Tibial artery (tissue), 4 donors: ENCODE data around the gene PLEKHN1.

ENCODE experiments used
- DNase-seq, 2 donors: peaks; one replicate each; pipeline ENCODE4 v3.0.0-alpha.2; 2019
- H3K27ac ChIP-seq, 2 donors: fragments of 200-600 bp; sonication (generic) in 1 of 2; 1 replicate in 1 of 2; 2 replicates in 1 of 2; pipeline ENCODE4 v1.5.1; 2018 to 2019; ENCODE audit warnings: mild to moderate bottlenecking in 1 of 2
- H3K27me3 ChIP-seq, 2 donors: fragments of 200-600 bp; sonication (generic) in 1 of 2; one replicate each; pipeline versions ENCODE4 v1.5.1 to v1.6.0; 2016 to 2019
- H3K36me3 ChIP-seq, 3 donors: fragments of 200-600 bp; sonication (generic) in 2 of 3; one replicate each; pipeline ENCODE4 v1.5.1; 2016 to 2019; ENCODE audit warnings: mild to moderate bottlenecking in 2 of 3
- H3K4me1 ChIP-seq, 4 donors: fragments of 200-600 bp; sonication (generic) in 2 of 4; 1 replicate in 3 of 4; 2 replicates in 1 of 4; pipeline ENCODE4 v1.5.1; 2016 to 2019
- H3K4me3 ChIP-seq, 2 donors: fragments of 200-600 bp; sonication (generic) in 1 of 2; 1 replicate in 1 of 2; 2 replicates in 1 of 2; pipeline ENCODE4 v1.5.1; 2018 to 2019; ENCODE audit warnings: mild to moderate bottlenecking in 2 of 2
- H3K9me3 ChIP-seq, 3 donors: fragments of 200-600 bp; sonication (generic) in 1 of 3; one replicate each; pipeline ENCODE4 v1.5.1; 2016 to 2019
- intact Hi-C: fragments of 100-400 bp; cut with DNase I; formaldehyde crosslinking; loops from one replicate; pipeline ENCODE4 v1.15.0; 2023; ENCODE audit warnings: low total_unique reads
- TF ChIP-seq, protein P1 (sequence below), 2 experiments: fragments of 200-600 bp in 1 of 2; fragments of 450-650 bp in 1 of 2; IDR thresholded peaks; one replicate each; pipeline ENCODE4 v1.5.1; 2017 to 2019; ENCODE audit warnings: antibody characterized with exemption in 2 of 2, mild to moderate bottlenecking in 1 of 2, moderate library complexity in 1 of 2

Gene PLEKHN1

DNA sequence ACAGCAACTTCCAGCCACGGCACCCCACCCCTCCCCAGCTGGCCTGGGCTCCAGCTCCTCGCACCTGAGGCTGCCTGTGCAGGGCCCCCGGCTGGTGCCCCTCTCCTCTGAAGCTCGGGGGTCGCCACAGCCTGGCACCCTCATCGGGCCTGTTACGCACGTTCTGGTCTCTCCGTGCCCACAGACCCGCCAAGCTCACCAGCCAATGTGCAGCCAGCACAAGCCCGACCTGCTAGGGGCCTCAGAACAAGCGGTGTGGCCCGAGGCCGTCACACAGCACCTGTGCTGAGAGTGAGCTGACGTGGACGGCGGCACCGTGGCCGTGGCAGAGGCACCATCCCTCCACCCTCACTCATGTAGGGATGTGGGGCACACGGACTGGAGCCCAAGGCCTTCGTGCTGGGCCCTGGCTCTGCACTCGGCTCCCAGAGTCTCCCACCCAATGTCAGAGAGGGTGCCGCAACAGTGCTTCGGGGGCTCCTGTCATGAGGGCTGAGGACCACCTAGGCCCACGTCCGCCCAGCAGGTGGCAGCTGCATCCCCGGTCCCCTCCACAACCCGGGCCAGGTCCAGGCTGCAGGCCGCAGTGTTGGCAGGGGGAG is 46.9 kb upstream of the PLEKHN1 start:
- intact Hi-C loops, result no loop called here
- H3K4me1 ChIP-seq, result peaks cover 3 to 56% (median 43%) of the 10 kb centered on the region in 4 donors

DNA sequence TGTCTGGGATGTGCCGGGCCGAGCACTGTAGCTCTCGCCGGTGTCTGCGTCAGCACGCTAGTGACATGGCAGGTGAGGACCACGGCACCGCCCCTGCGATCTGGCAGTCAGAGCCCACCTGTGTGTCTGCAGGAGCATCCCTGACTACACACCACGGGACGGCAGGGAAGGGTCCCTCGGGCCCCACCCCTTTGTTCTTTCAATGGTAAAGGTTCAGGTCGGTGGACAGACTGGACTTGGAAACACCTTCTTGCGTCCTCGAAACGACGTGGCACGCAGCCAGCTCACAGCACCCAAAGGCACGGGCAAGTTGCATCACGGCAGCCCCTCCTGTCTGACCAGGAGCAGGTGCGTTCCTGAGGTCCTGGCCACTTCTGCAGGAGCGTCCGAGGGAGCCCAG is 46.3 kb upstream of the PLEKHN1 start:
- TF ChIP-seq, protein P1, sequence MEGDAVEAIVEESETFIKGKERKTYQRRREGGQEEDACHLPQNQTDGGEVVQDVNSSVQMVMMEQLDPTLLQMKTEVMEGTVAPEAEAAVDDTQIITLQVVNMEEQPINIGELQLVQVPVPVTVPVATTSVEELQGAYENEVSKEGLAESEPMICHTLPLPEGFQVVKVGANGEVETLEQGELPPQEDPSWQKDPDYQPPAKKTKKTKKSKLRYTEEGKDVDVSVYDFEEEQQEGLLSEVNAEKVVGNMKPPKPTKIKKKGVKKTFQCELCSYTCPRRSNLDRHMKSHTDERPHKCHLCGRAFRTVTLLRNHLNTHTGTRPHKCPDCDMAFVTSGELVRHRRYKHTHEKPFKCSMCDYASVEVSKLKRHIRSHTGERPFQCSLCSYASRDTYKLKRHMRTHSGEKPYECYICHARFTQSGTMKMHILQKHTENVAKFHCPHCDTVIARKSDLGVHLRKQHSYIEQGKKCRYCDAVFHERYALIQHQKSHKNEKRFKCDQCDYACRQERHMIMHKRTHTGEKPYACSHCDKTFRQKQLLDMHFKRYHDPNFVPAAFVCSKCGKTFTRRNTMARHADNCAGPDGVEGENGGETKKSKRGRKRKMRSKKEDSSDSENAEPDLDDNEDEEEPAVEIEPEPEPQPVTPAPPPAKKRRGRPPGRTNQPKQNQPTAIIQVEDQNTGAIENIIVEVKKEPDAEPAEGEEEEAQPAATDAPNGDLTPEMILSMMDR (IDR thresholded peaks at IDR 0.05), result no peak
- intact Hi-C loops, result no loop called here
- no peak overlapping the region for H3K27ac ChIP-seq
- peaks cover 0 to 65% of the 10 kb centered on the region in 2 donors for H3K27me3 ChIP-seq
- H3K9me3 ChIP-seq, result no peaks in the 10 kb centered on the region
- peaks cover 3 to 63% (median 49%) of the 10 kb centered on the region in 4 donors for H3K4me1 ChIP-seq
- no peaks in the 10 kb centered on the region for H3K36me3 ChIP-seq
- H3K4me3 ChIP-seq, result no peak overlapping the region
- no peak for DNase-seq

More for the DNA sequence above, 46.9 kb upstream of the PLEKHN1 start:
- H3K9me3 ChIP-seq, result no peaks in the 10 kb centered on the region
- no peak for DNase-seq
- TF ChIP-seq, protein P1 (IDR thresholded peaks at IDR 0.05), result no peak
- no peak overlapping the region for H3K27ac ChIP-seq
- H3K36me3 ChIP-seq, result no peaks in the 10 kb centered on the region
- no peak overlapping the region for H3K4me3 ChIP-seq
- peaks cover 0 to 62% of the 10 kb centered on the region in 2 donors for H3K27me3 ChIP-seq

DNA sequence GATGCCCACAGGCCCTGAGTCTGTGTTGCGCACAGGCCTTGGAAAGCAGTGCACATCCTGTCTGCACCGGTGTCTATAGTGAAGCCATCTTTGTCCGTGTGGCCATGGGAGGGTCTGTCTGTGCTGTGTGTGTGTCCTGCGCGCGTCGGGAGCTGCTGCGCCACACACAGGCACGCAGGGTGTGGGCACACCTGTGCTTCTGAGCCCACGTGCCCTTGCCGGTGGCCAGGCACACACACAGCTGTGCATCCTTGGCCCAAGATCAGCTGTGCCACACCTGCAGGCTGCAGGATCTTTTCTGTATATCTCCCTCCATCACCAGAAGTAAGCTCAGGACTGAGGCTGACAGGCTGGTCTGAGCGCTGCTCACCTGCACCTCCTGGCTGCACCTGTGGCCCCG is 45.8 kb upstream of the PLEKHN1 start:
- H3K27me3 ChIP-seq, result peaks cover 0 to 66% of the 10 kb centered on the region in 2 donors
- no peak overlapping the region for H3K27ac ChIP-seq
- no peaks in the 10 kb centered on the region for H3K9me3 ChIP-seq
- TF ChIP-seq, protein P1 (IDR thresholded peaks at IDR 0.05), result no peak
- H3K36me3 ChIP-seq, result no peaks in the 10 kb centered on the region
- intact Hi-C loops, result no loop called here
- no peak for DNase-seq
- H3K4me1 ChIP-seq, result peaks cover 3 to 67% (median 53%) of the 10 kb centered on the region in 4 donors
- H3K4me3 ChIP-seq, result peak overlapping the region in 1 of 2 donors; percentile 15

DNA sequence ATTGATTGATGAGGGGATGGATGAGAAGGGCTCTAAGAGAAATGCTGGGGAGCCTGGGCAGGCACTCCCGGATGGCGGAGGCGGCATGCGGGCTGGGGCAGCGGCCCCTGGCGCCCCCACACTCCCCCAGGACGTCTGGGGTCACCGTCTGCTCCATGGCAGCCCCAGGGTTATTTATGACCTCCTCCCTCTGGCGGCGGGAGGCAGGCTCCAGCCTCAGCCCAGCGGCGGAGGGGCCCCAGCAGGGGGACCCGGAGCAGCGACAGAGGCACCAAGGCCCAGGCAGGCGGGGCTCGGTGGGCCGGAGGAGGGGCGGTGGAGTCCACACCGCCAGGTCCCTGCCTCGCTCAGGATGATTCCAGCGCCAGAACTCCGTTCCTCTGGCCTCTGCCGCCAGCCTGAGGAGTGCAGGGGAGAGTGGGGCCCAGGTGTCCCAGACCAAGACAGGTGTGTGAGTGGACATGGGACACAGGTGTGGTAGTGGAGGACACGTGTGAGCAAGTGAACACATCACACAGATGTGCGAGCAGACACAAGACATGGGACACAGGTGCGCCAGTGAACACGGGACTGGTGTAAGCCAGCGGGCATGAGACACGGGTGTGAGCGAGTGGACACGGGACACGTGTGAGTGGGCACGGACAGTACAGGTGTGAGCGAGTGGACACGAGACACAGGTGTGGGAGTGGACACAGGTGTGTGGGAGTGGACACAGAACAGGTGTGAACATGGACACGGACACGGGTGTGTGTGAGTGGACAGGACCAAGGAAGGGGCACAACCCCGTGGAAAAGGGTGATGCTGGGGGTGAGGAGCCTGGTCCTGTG is 45.1 kb upstream of the PLEKHN1 start:
- TF ChIP-seq, protein P1 (IDR thresholded peaks at IDR 0.05), result peak; percentile 61 to 70
- H3K4me3 ChIP-seq, result peak overlapping the region in 1 of 2 donors; percentile 15
- no peaks in the 10 kb centered on the region for H3K9me3 ChIP-seq
- H3K4me1 ChIP-seq, result peaks cover 3 to 69% (median 56%) of the 10 kb centered on the region in 4 donors
- H3K36me3 ChIP-seq, result no peaks in the 10 kb centered on the region
- intact Hi-C loops, result no loop called here
- peaks cover 0 to 66% of the 10 kb centered on the region in 2 donors for H3K27me3 ChIP-seq
- DNase-seq, result peak in 1 of 2 donors; percentile 84
- H3K27ac ChIP-seq, result no peak overlapping the region

DNA sequence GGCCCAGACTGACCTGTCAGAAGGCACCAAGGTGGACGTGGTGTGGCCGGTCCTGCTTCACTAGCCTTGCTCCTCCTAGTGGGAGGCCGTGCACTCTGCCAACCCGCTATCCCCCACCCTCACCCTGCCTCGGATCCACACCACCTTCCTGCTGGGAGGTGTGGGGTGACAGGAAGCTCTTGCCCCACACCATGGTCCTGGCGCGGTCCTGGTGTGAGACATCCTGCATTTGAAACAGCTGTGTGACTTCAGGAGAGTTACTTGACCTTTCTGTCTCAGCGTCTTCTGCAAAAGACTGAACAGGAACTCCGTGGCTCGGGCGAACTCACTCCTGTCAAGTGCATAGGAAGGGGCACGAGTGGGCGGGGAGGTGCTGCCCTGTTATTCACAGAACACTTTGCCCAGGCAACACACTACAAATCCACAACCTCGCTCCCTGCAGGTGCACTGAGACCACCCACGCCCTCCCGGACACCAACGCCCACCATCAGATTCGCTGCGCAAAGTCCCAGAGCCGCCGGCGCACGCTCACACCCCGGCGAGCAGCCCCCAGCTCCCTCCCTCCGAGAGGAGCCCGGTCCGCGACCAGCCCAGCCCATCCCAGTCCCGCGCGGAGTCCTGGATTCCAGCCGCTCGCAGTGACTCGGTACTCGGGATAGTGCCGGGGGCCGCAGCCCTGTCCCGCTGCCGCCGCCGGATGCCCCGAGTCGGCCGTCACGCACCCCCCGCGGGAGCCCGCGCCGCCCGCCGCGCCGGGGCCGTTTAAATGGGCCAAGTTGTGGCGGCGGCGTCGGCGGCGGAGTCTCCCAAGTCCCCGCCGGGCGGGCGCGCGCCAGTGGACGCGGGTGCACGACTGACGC is 42.9 kb upstream of the PLEKHN1 start, which contains the start of gene SAMD11:
SAMD11 (plus strand) TSS at position 793 of the 860 bp plus-strand sequence. CDS start 509 bp downstream, outside the sequence.
- H3K36me3 ChIP-seq, result no peaks in the 10 kb centered on the region
- H3K27me3 ChIP-seq, result peaks cover 0 to 63% of the 10 kb centered on the region in 2 donors
- intact Hi-C loops, result loop anchor here (2.0 kb wide), 1 partner anchor 19 kb away; no protein-coding TSS in a partner anchor
- no peaks in the 10 kb centered on the region for H3K9me3 ChIP-seq
- peak within 1 kb of the TSS; percentile 50 to 64 for H3K27ac ChIP-seq
- DNase-seq, result peak; percentile 82 to 90
- TF ChIP-seq, protein P1 (IDR thresholded peaks at IDR 0.05), result no peak
- peak within 1 kb of the TSS; percentile 50 to 66 for H3K4me3 ChIP-seq
- peaks cover 3 to 60% (median 46%) of the 10 kb centered on the region in 4 donors for H3K4me1 ChIP-seq
